K562 (cell line): ENCODE results near the gene LAMB3.
A peak's percentile ranks its signal among the peaks of the same experiment; 100 is the strongest.

ENCODE experiments used
- FOXJ3 ChIP-seq: sonication (generic); formaldehyde crosslinking; IDR thresholded peaks from 2 replicates; pipeline ENCODE4 v1.4.0; 2020; ENCODE audit warnings: mild to moderate bottlenecking, missing genetic modification reagents
- HNRNPK ChIP-seq: fragments of 200-400 bp; formaldehyde crosslinking; IDR thresholded peaks from one replicate; pipeline ENCODE4 v1.6.1; 2018; ENCODE audit warnings: mild to moderate bottlenecking, low read depth, low read length; ENCODE audit not compliant: poor library complexity, severe bottlenecking
- SMAD3 ChIP-seq: fragments of 450-650 bp; formaldehyde crosslinking; conservative IDR thresholded peaks from 2 replicates; pipeline ENCODE4 v1.4.0; 2020; ENCODE audit warnings: mild to moderate bottlenecking
- TEAD4 ChIP-seq, 2 experiments: sonication (generic) in 1 of 2; formaldehyde crosslinking in 1 of 2; IDR thresholded peaks; 2 replicates each; pipeline versions ENCODE4 v1.6.1 to v1.8.0; 2012 to 2022; ENCODE audit warnings: borderline replicate concordance in 1 of 2, inconsistent platforms in 1 of 2, low read length in 1 of 2, mild to moderate bottlenecking in 1 of 2, missing genetic modification reagents in 1 of 2
- ZKSCAN8 ChIP-seq: fragments of 200-800 bp; sonication (Bioruptor generic); IDR thresholded peaks from 2 replicates; pipeline ENCODE4 v1.6.1; 2016; ENCODE audit warnings: missing genetic modification characterization, missing compliant biosample characterization
- TF ChIP-seq, protein P1 (sequence below), 2 experiments: fragments of 250-450 bp in 1 of 2; fragments of 450-650 bp in 1 of 2; sonication (Bioruptor Pico) in 1 of 2; IDR thresholded peaks; 2 replicates each; pipeline versions ENCODE4 v1.6.1 to v1.8.0; 2016 to 2021; ENCODE audit warnings: mild to moderate bottlenecking in 2 of 2, moderate library complexity in 2 of 2, missing compliant biosample characterization in 1 of 2, missing genetic modification characterization in 1 of 2
- TF ChIP-seq, protein P2 (sequence below), 3 experiments: IDR thresholded peaks in 2 of 3; conservative IDR thresholded peaks in 1 of 3; 2 replicates each; pipeline ENCODE4 v1.5.1; 2011 to 2012; ENCODE audit warnings: low read length in 3 of 3, mild to moderate bottlenecking in 3 of 3, control low read depth in 2 of 3, improper control_type of control experiment in 1 of 3, inconsistent platforms in 1 of 3, low read depth in 1 of 3, mixed read lengths in 1 of 3, moderate library complexity in 1 of 3; ENCODE audit not compliant: insufficient read depth in 2 of 3

DNA sequence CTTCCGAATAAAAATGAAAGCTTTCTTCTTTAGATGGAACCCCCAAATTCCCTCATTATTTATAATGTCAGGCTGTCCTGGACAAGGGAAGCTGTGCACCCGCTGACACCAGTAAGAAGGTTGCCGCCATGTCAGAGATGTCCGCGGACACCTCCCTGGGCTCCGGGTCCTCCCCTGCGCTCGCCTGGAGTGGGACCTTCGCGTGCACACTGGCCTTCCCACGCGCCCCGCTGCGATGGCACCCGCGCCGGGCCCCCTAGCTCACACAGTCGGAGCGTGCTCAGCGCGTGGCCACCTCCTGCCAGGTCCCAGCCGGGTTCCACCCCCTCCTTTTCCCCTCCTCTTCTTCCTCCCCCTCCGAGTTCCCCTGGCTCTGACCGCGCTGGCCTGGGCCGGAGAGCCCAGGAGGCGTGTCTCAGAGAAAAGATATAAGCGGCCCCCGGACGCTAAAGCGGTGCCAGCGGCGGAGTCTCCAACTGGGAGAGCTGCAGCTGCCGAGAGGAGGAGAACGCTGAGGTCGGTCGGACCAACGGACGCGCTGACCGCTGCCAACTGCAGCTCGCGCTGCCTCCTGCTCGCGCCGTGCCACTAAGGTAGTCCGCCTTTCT lies 22.8 kb upstream of the LAMB3 start, which contains the start of gene G0S2:
- TF ChIP-seq HNRNPK (no peak), SMAD3 (peak; percentile 9; the same call in 1 of the 2 replicates), ZKSCAN8 (CRISPR knock-in tag) (no peak), TEAD4 (IDR thresholded peaks at IDR 0.05; ENCODE audit: low read length) (no peak), TEAD4 (CRISPR knock-in tag; IDR thresholded peaks at IDR 0.05; ENCODE audit: borderline replicate concordance) (peak; percentile 57; the same call in 1 of the 2 replicates), FOXJ3 (CRISPR knock-in tag) (no peak)
- TF ChIP-seq, protein P1, sequence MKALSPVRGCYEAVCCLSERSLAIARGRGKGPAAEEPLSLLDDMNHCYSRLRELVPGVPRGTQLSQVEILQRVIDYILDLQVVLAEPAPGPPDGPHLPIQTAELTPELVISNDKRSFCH (CRISPR knock-in tag; IDR thresholded peaks at IDR 0.05): no peak
- TF ChIP-seq, protein P1 (tag; IDR thresholded peaks at IDR 0.05): peak; percentile 42; the same call in 1 of the 2 replicates
- TF ChIP-seq, protein P2, sequence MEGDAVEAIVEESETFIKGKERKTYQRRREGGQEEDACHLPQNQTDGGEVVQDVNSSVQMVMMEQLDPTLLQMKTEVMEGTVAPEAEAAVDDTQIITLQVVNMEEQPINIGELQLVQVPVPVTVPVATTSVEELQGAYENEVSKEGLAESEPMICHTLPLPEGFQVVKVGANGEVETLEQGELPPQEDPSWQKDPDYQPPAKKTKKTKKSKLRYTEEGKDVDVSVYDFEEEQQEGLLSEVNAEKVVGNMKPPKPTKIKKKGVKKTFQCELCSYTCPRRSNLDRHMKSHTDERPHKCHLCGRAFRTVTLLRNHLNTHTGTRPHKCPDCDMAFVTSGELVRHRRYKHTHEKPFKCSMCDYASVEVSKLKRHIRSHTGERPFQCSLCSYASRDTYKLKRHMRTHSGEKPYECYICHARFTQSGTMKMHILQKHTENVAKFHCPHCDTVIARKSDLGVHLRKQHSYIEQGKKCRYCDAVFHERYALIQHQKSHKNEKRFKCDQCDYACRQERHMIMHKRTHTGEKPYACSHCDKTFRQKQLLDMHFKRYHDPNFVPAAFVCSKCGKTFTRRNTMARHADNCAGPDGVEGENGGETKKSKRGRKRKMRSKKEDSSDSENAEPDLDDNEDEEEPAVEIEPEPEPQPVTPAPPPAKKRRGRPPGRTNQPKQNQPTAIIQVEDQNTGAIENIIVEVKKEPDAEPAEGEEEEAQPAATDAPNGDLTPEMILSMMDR (IDR thresholded peaks at IDR 0.05 in 2 of 3, conservative IDR thresholded peaks at IDR 0.05 in 1 of 3; ENCODE audit: insufficient read depth in 2 of 3, low read depth in 1 of 3, low read length in 3 of 3): no peak
